Mesenchymal stem cell (in vitro differentiated cells and primary cell): ENCODE measurements around the gene PARD3B.

Source experiments
- DNase-seq: peaks from one replicate; pipeline ENCODE4 v3.0.0-alpha.2; 2013
- H2AFZ ChIP-seq: one replicate; pipeline ENCODE4 v1.6.1; 2013; ENCODE audit warnings: low read depth, mild to moderate bottlenecking, control low read depth, inconsistent platforms, low read length, moderate library complexity
- H2AK5ac ChIP-seq: 2 replicates; pipeline ENCODE4 v1.6.1; 2013; ENCODE audit warnings: low read length, moderate library complexity, mild to moderate bottlenecking, inconsistent platforms; ENCODE audit not compliant: severe bottlenecking
- H2BK120ac ChIP-seq: one replicate; pipeline ENCODE4 v1.6.1; 2013; ENCODE audit warnings: low read depth, mild to moderate bottlenecking, inconsistent platforms, low read length, moderate library complexity
- H2BK12ac ChIP-seq, 2 experiments: one replicate each; pipeline ENCODE4 v1.6.1; 2013; ENCODE audit warnings: inconsistent platforms in 2 of 2, low read length in 2 of 2, mild to moderate bottlenecking in 2 of 2, moderate library complexity in 2 of 2, control low read depth in 1 of 2
- H2BK15ac ChIP-seq: one replicate; pipeline ENCODE4 v1.6.1; 2013; ENCODE audit warnings: mild to moderate bottlenecking, low read depth, inconsistent platforms; ENCODE audit not compliant: poor library complexity, severe bottlenecking
- H2BK5ac ChIP-seq: 2 replicates; pipeline ENCODE4 v1.6.1; 2013; ENCODE audit warnings: low read depth, mild to moderate bottlenecking, low read length, control low read depth, inconsistent platforms; ENCODE audit not compliant: poor library complexity, severe bottlenecking
- H3K14ac ChIP-seq, 2 experiments: one replicate each; pipeline ENCODE4 v1.6.1; 2013; ENCODE audit warnings: inconsistent platforms in 2 of 2, low read length in 2 of 2, control low read depth in 1 of 2, mild to moderate bottlenecking in 1 of 2, moderate library complexity in 1 of 2
- H3K18ac ChIP-seq, 2 experiments: one replicate each; pipeline ENCODE4 v1.6.1; 2013; ENCODE audit warnings: inconsistent platforms in 2 of 2, low read length in 2 of 2, control low read depth in 1 of 2, low read depth in 1 of 2, mild to moderate bottlenecking in 1 of 2
- H3K23ac ChIP-seq, 2 experiments: one replicate each; pipeline ENCODE4 v1.6.1; 2013; ENCODE audit warnings: inconsistent platforms in 2 of 2, low read length in 2 of 2, mild to moderate bottlenecking in 2 of 2, moderate library complexity in 2 of 2, control low read depth in 1 of 2
- H3K27ac ChIP-seq: 2 replicates; pipeline ENCODE4 v1.5.1; 2013; ENCODE audit warnings: mild to moderate bottlenecking, moderate library complexity, low read length, control low read depth, inconsistent platforms; ENCODE audit not compliant: poor library complexity, severe bottlenecking
- H3K27me3 ChIP-seq, 2 experiments: 2 replicates each; pipeline versions ENCODE4 v1.6.1 to v1.7.0; 2013; ENCODE audit warnings: low read length in 2 of 2, mild to moderate bottlenecking in 2 of 2, moderate library complexity in 2 of 2, control low read depth in 1 of 2, inconsistent platforms in 1 of 2; ENCODE audit not compliant: control insufficient read depth in 1 of 2, insufficient read depth in 1 of 2
- H3K36me3 ChIP-seq, 2 experiments: 2 replicates each; pipeline versions ENCODE4 v1.6.1 to v1.7.0; 2013; ENCODE audit warnings: low read length in 2 of 2, control low read depth in 1 of 2, inconsistent platforms in 1 of 2, low read depth in 1 of 2, mild to moderate bottlenecking in 1 of 2; ENCODE audit not compliant: insufficient read depth in 2 of 2, control insufficient read depth in 1 of 2
- H3K4ac ChIP-seq, 2 experiments: one replicate each; pipeline ENCODE4 v1.6.1; 2013; ENCODE audit warnings: inconsistent platforms in 2 of 2, low read length in 2 of 2, mild to moderate bottlenecking in 2 of 2, moderate library complexity in 2 of 2, control low read depth in 1 of 2, low read depth in 1 of 2
- H3K4me1 ChIP-seq: 2 replicates; pipeline ENCODE4 v1.6.1; 2013; ENCODE audit warnings: low read depth, low read length, control low read depth; ENCODE audit not compliant: control insufficient read depth, insufficient read depth
- H3K4me2 ChIP-seq: 2 replicates; pipeline ENCODE4 v1.6.1; 2013; ENCODE audit warnings: low read length, mild to moderate bottlenecking, inconsistent platforms; ENCODE audit not compliant: poor library complexity, severe bottlenecking
- H3K4me3 ChIP-seq, 2 experiments: 2 replicates each; pipeline versions ENCODE4 v1.5.1 to v1.7.0; 2013; ENCODE audit warnings: low read length in 2 of 2, mild to moderate bottlenecking in 2 of 2, control low read depth in 1 of 2, low read depth in 1 of 2; ENCODE audit not compliant: insufficient read depth in 1 of 2
- H3K79me1 ChIP-seq: replicated peaks from 2 replicates; pipeline ENCODE4 v1.6.1; 2013; ENCODE audit warnings: mild to moderate bottlenecking, control low read depth, low read length, inconsistent platforms; ENCODE audit not compliant: poor library complexity, severe bottlenecking
- H3K9ac ChIP-seq: 2 replicates; pipeline ENCODE4 v1.7.0; 2013; ENCODE audit warnings: mild to moderate bottlenecking, low read length, moderate library complexity
- H3K9me3 ChIP-seq: 2 replicates; pipeline ENCODE4 v1.7.0; 2013; ENCODE audit warnings: mild to moderate bottlenecking, low read length; ENCODE audit not compliant: control insufficient read depth
- H4K8ac ChIP-seq: one replicate; pipeline ENCODE4 v1.6.1; 2013; ENCODE audit warnings: inconsistent platforms, mild to moderate bottlenecking, low read length, moderate library complexity
- H4K91ac ChIP-seq: one replicate; pipeline ENCODE4 v1.6.1; 2013; ENCODE audit warnings: mild to moderate bottlenecking, low read length, inconsistent platforms
- WGBS: methylation state at CpG from one replicate; pipeline ENCODE4 v1.1.7; 2013; ENCODE audit warnings: mixed read lengths; 5-methylcytosine and 5-hydroxymethylcytosine counted together

PARD3B gene

DNA sequence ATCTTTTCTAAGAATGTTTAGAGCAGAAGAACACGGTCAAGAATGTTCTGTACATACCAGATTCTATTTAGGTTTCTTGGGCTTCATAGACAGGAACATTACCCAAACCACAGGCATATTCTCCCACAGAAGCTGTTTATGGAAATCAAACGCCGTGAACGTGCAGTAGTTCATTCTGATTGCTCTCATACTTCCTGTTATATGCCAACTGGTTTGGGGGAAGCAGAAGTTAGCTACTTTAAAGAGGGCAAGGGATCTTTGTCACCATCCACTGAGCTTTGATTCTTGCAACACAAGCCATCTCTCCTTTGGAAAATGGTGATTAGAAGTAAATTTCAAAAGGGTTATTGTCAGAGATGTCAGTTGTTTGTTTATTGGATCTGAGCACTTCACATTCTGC lies 954.8 kb downstream of the PARD3B start:
- H3K18ac ChIP-seq, result no peak overlapping the region
- H2BK120ac ChIP-seq, result no peak overlapping the region
- H3K14ac ChIP-seq, result no peak overlapping the region
- no peak overlapping the region for H3K4ac ChIP-seq
- H3K23ac ChIP-seq, result no peak overlapping the region
- no peak overlapping the region for H4K8ac ChIP-seq
- no peak overlapping the region for H2BK15ac ChIP-seq
- H3K9ac ChIP-seq, result no peak overlapping the region
- no peak overlapping the region for H3K4me2 ChIP-seq
- no peak overlapping the region for H2BK5ac ChIP-seq
- H2BK12ac ChIP-seq, result no peak overlapping the region
- H3K27me3 ChIP-seq, result no peaks in the 10 kb centered on the region
- peaks cover 0 to 12% of the 10 kb centered on the region in 2 experiments for H3K36me3 ChIP-seq
- DNase-seq, result no peak
- no peak overlapping the region for H2AK5ac ChIP-seq
- H3K4me1 ChIP-seq, result no peaks in the 10 kb centered on the region
- H3K27ac ChIP-seq, result no peak overlapping the region
- H2AFZ ChIP-seq, result no peak overlapping the region
- H3K4me3 ChIP-seq, result no peak overlapping the region
- WGBS, result 88% methylated on average over 4 of the region's 4 CpGs
- H3K79me1 ChIP-seq, result no peaks in the 10 kb centered on the region
- peaks cover 3% of the 10 kb centered on the region for H3K9me3 ChIP-seq
- H4K91ac ChIP-seq, result no peak overlapping the region

DNA sequence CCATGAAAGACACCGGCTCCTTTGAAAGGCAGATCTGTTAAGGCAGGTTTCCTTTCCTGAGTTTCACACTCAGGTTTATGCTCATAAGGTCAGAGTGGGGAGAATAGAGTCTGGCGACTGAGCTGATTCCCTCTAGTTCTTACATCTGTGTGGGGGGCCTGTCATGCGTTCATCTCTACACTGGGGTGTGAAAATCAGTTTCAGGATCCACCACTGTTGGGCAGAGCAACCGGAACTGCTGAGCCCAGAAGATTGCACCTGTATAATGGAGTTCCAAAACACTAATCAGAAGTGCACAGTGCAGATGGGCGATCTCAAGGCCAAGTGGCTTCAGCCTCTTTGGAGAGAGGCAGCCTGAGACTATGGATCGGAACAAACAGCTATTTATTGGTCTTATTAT lies 955.7 kb downstream of the PARD3B start:
- Histone ChIP-seq H3K14ac (no peak overlapping the region), H3K4me3 (no peak overlapping the region), H3K4ac (no peak overlapping the region), H3K27ac (no peak overlapping the region), H2AFZ (no peak overlapping the region), H4K8ac (no peak overlapping the region), H3K27me3 (no peaks in the 10 kb centered on the region), H2BK15ac (no peak overlapping the region), H3K18ac (no peak overlapping the region), H4K91ac (no peak overlapping the region), H2BK120ac (no peak overlapping the region), H2BK12ac (no peak overlapping the region), H2AK5ac (no peak overlapping the region), H3K4me2 (no peak overlapping the region), H3K23ac (no peak overlapping the region), H3K9ac (no peak overlapping the region), H2BK5ac (no peak overlapping the region), H3K79me1 (no peaks in the 10 kb centered on the region), H3K36me3 (peaks cover 0 to 12% of the 10 kb centered on the region in 2 experiments), H3K4me1 (no peaks in the 10 kb centered on the region), H3K9me3 (peaks cover 3% of the 10 kb centered on the region)
- DNase-seq, result no peak
- WGBS, result 98% methylated on average over 6 of the region's 6 CpGs

DNA sequence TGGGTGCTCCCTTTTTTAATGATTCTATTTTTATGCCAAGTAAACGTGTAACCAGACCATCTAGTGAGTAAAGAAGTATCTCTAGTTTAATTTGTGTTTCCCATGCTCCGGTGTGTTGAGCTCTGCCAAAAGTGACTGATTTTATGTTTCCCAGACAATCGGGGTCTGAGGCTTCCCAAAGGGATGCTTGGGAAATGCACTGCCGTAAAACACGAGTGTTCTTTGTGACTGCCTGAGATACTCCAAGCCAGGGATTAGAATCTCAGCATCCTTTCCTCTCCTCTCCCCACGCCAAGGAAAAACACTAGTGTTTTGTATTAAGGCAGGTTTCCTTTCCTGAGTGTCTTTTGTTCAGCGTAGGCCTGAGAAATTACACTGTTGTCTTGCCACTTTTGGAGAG lies 956.6 kb downstream of the PARD3B start:
- Histone ChIP-seq H2AFZ (no peak overlapping the region), H3K23ac (no peak overlapping the region), H2AK5ac (no peak overlapping the region), H3K9me3 (peaks cover 3% of the 10 kb centered on the region), H3K18ac (no peak overlapping the region), H4K8ac (no peak overlapping the region), H2BK120ac (no peak overlapping the region), H2BK12ac (no peak overlapping the region), H3K27ac (no peak overlapping the region), H3K14ac (no peak overlapping the region), H3K9ac (no peak overlapping the region), H2BK5ac (no peak overlapping the region), H3K27me3 (no peaks in the 10 kb centered on the region), H3K4me3 (no peak overlapping the region), H3K79me1 (no peaks in the 10 kb centered on the region), H3K4me2 (no peak overlapping the region), H4K91ac (no peak overlapping the region), H3K36me3 (peaks cover 0 to 12% of the 10 kb centered on the region in 2 experiments), H3K4me1 (no peaks in the 10 kb centered on the region), H3K4ac (no peak overlapping the region), H2BK15ac (no peak overlapping the region)
- no peak for DNase-seq
- WGBS, result 92% methylated on average over 6 of the region's 7 CpGs

DNA sequence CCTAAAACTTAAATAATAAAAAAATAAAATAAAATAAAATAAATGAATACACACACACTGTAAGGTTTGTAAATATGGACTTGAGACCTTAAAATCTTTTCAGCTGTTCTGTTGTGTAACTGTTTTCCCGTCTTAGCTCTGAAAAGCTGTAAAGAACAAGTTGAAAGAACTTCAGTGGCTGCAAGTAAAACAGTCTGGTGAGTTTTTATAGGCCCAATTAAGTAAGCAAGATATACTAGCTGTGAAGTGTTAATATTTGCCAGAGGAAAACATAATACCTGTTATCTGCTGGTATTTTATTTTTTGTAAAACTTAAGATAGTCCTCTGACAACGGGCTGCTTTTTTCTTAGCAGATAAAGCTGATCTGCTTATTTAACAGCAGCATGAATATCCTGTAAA lies 960.1 kb downstream of the PARD3B start:
- Histone ChIP-seq H3K18ac (no peak overlapping the region), H3K14ac (no peak overlapping the region), H4K8ac (no peak overlapping the region), H2BK15ac (no peak overlapping the region), H3K79me1 (no peaks in the 10 kb centered on the region), H2BK5ac (no peak overlapping the region), H2BK120ac (no peak overlapping the region), H3K9ac (no peak overlapping the region), H3K4me2 (no peak overlapping the region), H2BK12ac (no peak overlapping the region), H2AFZ (no peak overlapping the region), H3K36me3 (peaks cover 0 to 5% of the 10 kb centered on the region in 2 experiments), H3K27me3 (no peaks in the 10 kb centered on the region), H3K4me1 (peaks cover 1% of the 10 kb centered on the region), H2AK5ac (no peak overlapping the region), H3K27ac (no peak overlapping the region), H3K23ac (no peak overlapping the region), H4K91ac (no peak overlapping the region), H3K4ac (no peak overlapping the region), H3K4me3 (no peak overlapping the region), H3K9me3 (peaks cover 3% of the 10 kb centered on the region)
- 85% methylated on average over 1 of the region's 2 CpGs for WGBS
- no peak for DNase-seq
